NCI-H2029 treated with DMSO at 0.1 percent for 48 hours (cell line): Measurements from ENCODE around the gene COL2A1.
A peak's percentile ranks its signal among the peaks of the same experiment; 100 is the strongest.

Experiments used
- DNase-seq: peaks from one replicate; lab custom pipeline; 2025; lab: John Stamatoyannopoulos, UW

The COL2A1 gene

GRCh38 chr12:48030173-48030650 lies 25.9 kb upstream of the COL2A1 start:
- DNase-seq: no peak

- DNase-seq: no peak
Measured at GRCh38 chr12:48029491-48030172, 25.4 kb upstream of the COL2A1 start.

DNA sequence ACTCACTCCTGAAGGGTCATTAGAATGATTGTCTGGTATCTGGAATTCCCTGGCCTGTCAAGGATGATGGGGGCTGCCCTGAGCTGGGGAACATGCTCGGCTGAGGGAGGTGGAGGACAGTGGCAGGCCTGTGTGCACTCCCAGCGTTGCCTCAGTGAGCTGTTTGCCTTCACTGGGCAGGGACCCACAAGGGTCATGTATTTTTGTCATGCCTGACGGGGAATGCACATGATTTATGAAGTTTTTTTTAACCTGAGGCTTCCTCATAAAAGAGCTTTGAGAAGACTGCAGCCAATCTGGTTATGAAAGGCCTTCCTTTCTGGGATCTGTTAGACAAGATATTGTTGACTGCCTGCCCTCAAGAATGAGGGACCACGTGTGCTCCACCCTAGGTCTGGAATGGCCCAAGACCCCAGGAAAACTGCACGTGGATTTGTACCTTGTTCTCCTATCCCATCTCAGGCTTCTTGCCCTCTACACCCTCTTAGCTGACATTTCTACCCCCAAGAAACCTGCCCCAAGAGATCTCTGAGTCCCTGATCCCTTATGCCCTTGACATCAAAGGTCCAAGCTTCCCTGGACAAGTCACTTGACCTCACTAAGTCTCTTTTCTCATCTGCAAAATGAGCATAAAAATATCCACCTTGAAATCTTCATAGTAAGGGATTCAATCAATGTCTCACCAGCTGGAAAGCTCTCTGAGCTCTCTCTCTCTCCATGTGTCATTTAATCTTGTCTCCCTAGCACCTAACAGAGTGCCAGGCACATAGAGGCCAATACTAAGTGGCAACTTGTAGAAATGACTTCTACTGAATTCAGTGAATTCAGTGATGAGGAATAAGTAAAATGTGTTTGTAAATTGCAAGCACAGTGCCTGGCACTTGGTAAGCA lies 24.5 kb upstream of the COL2A1 start:
- DNase-seq: no peak

DNA sequence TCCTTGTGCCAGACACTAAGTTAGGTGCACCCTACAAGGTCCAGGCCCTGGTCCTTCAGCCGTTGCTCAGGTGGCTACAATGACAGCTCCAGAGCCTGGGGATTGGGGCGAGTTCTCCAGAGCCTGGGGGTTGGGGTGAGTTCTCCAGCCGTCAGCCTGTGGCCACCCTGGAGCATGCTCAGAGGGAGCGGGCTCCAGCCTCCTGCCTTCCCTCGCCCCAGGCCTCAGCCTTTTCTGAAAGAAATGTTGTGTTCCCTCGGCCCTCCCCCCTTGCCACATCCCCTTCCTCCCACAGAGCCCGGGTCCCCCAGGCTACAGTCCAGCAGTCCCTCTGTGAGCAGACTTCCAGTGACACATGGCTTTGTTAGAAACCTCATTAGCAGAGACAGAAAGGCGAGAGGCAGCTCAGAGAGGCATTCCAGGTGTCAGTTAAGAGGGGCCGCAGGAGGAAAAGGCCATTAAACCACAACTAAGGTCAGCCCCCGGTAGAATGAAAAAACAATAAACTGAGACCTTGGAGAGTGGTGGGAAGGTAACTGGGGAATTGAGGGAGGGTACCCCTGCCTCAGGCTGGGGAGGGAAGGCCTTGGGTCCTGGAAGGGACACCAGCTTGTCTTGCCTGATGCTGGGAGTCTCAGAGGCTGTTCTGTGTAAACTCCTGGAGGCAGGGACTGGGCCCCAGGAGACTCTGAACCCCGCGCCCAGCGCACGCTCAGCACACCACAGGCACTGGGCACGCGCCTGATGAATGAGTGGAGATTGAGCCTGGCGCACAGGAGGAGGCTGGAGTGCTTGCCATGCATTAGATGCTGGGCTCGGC lies 23.1 kb upstream of the COL2A1 start:
- DNase-seq: no peak

DNA sequence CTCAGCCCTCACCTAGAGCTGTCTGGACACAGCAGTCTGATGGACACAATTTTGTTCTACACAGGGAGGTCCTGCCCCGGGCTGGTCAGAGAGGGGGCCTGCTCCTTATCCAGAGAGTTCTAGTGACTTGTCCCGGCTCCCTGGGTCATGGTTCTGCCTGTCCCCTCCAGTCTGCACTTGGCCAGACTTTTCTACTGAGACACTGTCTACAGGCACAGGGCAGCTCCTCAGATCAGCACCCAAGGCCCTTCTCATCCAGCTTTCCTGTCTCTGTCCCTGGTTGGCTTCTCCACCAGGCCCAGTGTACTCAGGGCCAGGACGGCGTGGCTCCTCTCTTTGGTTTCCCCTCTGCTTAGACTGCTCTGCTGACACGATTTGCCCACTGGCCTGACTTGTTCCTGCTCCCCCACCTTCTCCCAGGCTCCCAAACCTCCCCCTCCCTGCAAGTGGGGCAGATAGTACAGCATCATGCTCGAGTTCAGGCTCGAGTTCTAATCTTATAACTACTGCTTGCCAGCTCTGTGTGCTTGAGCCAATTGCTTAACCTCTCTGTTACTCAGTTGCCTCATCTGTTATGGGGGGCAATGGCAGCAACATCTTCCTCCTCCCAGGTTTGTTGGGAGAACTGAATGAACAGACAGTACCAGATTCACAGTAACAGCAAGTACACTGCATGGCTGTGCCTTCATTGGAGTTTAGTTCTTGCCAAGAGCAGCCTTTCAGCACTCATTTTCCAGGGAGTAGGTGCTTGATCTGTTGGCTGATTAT lies 22.0 kb upstream of the COL2A1 start:
- no peak for DNase-seq

GRCh38 chr12:48025281-48025680 lies 21.0 kb upstream of the COL2A1 start:
- DNase-seq: no peak

DNA sequence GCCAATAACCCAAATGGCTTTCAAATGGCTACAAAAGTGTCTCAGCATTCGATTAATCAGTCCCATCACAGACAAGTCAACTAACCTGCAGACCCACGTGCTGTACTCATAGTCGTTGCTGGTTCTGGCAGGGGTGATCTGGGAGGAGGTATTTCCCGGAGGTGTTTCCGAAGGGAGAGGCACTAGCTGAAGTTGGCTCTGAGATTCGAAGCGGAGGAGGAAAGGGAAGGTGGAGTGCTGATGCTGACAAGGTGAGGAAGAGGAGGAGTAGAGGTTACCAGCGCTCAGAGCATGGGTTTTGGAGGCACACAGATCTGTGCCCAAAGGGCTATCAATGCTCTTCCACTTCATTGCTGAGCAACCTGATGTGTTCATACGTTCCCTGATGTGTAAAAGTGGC lies 20.5 kb upstream of the COL2A1 start:
- no peak for DNase-seq

- DNase-seq: peak; percentile 15
Measured at GRCh38 chr12:48023386-48023785, 19.1 kb upstream of the COL2A1 start.

DNA sequence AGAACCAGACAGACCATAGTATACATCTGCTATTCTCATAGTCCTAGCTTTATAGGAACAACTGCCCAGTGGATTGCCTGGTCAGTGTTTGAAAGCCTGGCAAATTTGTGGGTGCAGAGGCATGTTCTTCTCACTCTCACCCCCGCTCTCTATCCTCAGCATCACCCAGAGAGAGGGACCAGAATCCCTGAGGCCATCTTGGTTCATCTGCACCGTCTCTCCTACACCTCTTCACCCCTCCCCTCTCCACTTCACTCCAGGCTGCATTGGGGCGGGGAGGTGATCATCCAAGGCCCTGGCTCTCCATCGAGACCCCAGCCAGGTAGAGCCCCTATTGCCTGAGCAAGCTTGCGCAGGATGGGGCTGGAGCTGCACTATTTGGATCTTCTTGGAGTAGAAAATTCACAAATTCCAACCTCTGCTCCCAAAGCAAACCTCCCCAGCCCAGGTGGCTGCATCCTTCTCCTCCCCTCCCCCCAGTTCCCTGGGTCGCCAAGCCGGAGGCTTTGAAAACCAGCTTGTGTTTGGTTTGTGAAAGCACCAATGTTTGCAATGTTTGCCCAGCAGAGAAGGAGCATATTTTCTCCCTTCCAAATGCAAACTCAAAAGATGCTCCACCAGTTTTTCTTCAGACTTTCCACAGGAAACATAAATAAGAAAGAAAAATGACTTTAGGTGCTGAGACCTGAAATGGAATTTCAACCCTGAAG lies 18.6 kb upstream of the COL2A1 start:
- no peak for DNase-seq

DNA sequence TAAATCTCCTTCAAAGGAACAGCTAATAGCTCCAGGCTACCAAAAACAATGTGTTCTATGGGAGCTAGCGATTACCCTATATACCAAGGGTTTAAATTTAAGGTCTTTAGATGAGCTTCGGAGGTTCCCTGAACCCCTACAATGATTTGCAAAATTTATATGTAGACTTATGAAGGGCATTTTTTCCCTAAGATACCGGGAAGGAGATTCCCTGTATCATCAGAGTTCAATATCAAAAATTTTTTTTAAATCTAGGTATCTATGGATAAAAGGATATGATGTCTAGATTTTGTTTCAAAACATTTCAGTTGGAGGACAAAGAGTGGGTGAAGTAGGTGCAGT lies 17.9 kb upstream of the COL2A1 start:
- DNase-seq: no peak

DNA sequence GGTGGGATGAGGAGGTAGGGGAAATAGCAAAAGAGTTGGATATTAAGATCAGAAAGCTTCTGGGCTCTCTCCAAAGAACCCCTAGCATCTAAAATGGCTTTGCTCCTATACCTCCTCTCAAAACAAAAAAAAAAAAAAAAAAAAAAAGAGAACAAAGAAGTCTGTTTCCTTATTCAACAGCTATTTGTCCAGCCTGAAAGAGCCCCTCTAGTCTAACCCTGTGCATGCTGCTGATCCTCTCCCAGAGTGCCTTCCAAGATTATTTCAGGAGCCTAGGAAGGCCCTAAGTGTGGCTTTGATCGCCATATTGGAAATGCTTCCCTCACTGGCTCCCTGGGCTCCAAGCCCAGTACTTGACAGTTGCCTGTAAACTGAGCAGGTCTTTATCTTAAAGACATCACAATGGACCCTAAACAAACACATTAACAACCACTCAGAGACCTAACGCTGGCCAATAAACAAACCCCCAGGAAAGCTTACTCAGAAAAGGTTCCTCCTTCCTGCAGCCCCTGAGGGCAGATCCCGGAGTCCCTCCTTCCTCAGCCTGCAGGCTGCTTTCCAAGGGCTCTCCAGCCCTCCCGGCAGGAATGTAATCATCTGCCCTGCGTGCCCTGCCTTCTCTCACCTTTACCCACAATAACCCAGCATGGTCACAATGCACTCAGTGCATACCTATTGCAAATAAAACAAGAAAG lies 17.4 kb upstream of the COL2A1 start:
- peak; percentile 96 for DNase-seq

GRCh38 chr12:48019639-48020265 lies 15.5 kb upstream of the COL2A1 start:
- no peak for DNase-seq

GRCh38 chr12:48018618-48018995 lies 14.3 kb upstream of the COL2A1 start:
- no peak for DNase-seq

GRCh38 chr12:48017921-48018617 lies 13.8 kb upstream of the COL2A1 start:
- no peak for DNase-seq

GRCh38 chr12:48017496-48017895 lies 13.2 kb upstream of the COL2A1 start:
- no peak for DNase-seq

DNA sequence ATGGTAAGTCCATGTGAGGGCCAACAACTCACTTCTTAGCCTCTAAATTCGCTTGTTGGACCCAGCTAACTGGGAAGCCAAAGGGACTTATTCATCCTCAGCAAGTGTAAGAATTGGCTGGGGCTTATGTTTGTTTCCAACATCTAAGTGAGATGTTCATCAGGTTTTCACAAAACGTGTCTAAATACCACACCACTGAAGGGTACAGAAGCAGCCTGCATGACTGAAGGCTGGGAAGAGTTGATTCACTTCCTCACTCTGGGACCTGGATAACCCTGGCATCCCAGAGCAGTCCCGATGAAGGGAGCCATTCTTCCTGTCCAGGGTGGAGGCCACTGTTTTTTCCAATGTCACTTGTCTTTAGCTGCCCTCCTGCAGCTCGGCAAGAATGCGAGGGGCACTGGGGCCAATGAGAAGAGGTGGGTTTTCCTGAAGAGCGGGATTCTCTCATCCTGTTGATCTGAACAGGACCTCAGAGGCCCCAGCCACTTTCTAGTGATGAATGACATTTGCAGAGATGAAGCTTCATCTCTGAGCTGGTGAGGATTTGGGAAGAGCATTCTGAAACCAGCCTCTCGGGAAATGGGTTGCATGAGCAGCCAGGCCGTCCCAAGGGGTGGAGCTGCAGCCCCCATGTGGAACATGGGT lies 12.2 kb upstream of the COL2A1 start:
- DNase-seq: no peak

GRCh38 chr12:48015954-48016353 lies 11.7 kb upstream of the COL2A1 start:
- no peak for DNase-seq

GRCh38 chr12:48015129-48015528 lies 10.9 kb upstream of the COL2A1 start:
- no peak for DNase-seq

DNA sequence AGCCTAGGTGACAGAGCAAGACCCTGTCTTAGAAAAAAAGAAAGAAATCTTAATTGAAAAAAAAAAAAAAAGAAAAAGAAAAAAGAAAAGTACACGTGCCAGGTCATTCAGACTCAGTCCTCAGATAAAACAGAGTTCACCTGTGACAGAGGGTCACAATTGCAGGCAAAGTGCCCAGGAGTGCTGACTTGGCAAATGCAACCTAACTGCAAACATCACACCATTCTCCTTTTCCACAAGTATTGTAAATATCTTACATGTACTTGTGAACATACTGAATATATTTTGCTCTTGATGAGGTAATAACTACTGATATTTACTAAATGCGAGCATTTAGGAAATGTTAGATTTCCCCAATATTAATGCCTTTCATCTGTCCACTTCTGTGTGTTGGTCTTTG lies 9.0 kb upstream of the COL2A1 start:
- DNase-seq: no peak
